Right lobe of liver (tissue), 4 donors: Measurements from ENCODE around the gene FRMD3.

Experiments
- CTCF ChIP-seq, 4 donors: fragments of 200-600 bp in 3 of 4; fragments of 450-650 bp in 1 of 4; IDR thresholded peaks; one replicate each; pipeline versions ENCODE4 v1.5.1 to v1.8.0; 2016 to 2022; ENCODE audit warnings: antibody characterized with exemption in 4 of 4, mild to moderate bottlenecking in 2 of 4
- POLR2A ChIP-seq: fragments of 450-650 bp; IDR thresholded peaks from one replicate; pipeline ENCODE4 v1.6.1; 2017; ENCODE audit warnings: antibody characterized with exemption, mild to moderate bottlenecking
- donor health status: DM: no; HTN: no; CAD: no.
- donor health status: DM: no; HTN: no; CAD: no.
- donor health status: DM: no; HTN: yes; CAD: no.

GRCh38 chr9:83574482-83574881, 36.3 kb upstream of the FRMD3 start:
- TF ChIP-seq CTCF (IDR thresholded peaks at IDR 0.05) (no peak), POLR2A (no peak)
